Activated CD4-positive, alpha-beta T cell treated with anti-CD3 and anti-CD28 coated beads, Interleukin-2, Interleukin-6, amounts not matched to agents 100 ng/mL and 50 ng/mL, durations not matched to agents 16 hours and 8 hours (primary cell): ENCODE results near the gene SPRED2.
"Not testable (repeated sequence)": the region's sequence is repeated elsewhere in the genome, so short reads cannot be mapped to it uniquely, and the experiment has no call there.

ENCODE experiments used
- DNase-seq: peaks from one replicate; pipeline ENCODE4 v3.0.0-alpha.2; 2020

SPRED2 gene

GRCh38 chr2:65361623-65362022 lies 70.8 kb downstream of the SPRED2 start:
- no peak for DNase-seq

GRCh38 chr2:65360441-65360840 lies 72.0 kb downstream of the SPRED2 start:
- DNase-seq, result no peak

GRCh38 chr2:65358678-65359400 lies 73.6 kb downstream of the SPRED2 start:
- no peak for DNase-seq

- DNase-seq, result peak; percentile 45
Observed at GRCh38 chr2:65357959-65358294, 74.5 kb downstream of the SPRED2 start.

- peak; percentile 42 for DNase-seq
Observed at GRCh38 chr2:65357095-65357958, 75.1 kb downstream of the SPRED2 start.

- no peak for DNase-seq
Observed at GRCh38 chr2:65355186-65355831, 77.1 kb downstream of the SPRED2 start.

- DNase-seq, result no peak
Observed at GRCh38 chr2:65354773-65355172, 77.6 kb downstream of the SPRED2 start.

GRCh38 chr2:65353927-65354326 lies 78.5 kb downstream of the SPRED2 start:
- DNase-seq, result no peak

GRCh38 chr2:65353046-65353445 lies 79.4 kb downstream of the SPRED2 start:
- DNase-seq, result no peak

GRCh38 chr2:65351948-65352595 lies 80.3 kb downstream of the SPRED2 start:
- DNase-seq, result no peak

GRCh38 chr2:65351234-65351947 lies 81.0 kb downstream of the SPRED2 start:
- no peak for DNase-seq

GRCh38 chr2:65350651-65351056 lies 81.7 kb downstream of the SPRED2 start:
- DNase-seq, result no peak

- DNase-seq, result no peak
Observed at GRCh38 chr2:65349863-65350262, 82.5 kb downstream of the SPRED2 start.

GRCh38 chr2:65347913-65348312 lies 84.5 kb downstream of the SPRED2 start:
- DNase-seq, result no peak

GRCh38 chr2:65345631-65346030 lies 86.8 kb downstream of the SPRED2 start:
- no peak for DNase-seq

GRCh38 chr2:65344689-65345088 lies 87.7 kb downstream of the SPRED2 start:
- no peak for DNase-seq

- no peak for DNase-seq
Observed at GRCh38 chr2:65344182-65344581, 88.2 kb downstream of the SPRED2 start.

GRCh38 chr2:65343386-65343785 lies 89.0 kb downstream of the SPRED2 start:
- no peak for DNase-seq

- DNase-seq, result no peak
Observed at GRCh38 chr2:65340898-65341681, 91.3 kb downstream of the SPRED2 start.

GRCh38 chr2:65339648-65340047 lies 92.8 kb downstream of the SPRED2 start:
- no peak for DNase-seq

- DNase-seq, result not testable (repeated sequence)
Observed at GRCh38 chr2:65338830-65339495, 93.4 kb downstream of the SPRED2 start.
